ENCODE data around the gene APOO. TPM values are rescaled to one million over a fixed set of nuclear protein-coding genes. Genes with fewer than 3 reads are reported as not detected.
A peak's percentile ranks its signal among the peaks of the same experiment; 100 is the strongest.

The APOO gene
- total and polyA plus RNA-seq, 2 experiments from 2014 or later = 32.8 to 72.4 TPM

DNA sequence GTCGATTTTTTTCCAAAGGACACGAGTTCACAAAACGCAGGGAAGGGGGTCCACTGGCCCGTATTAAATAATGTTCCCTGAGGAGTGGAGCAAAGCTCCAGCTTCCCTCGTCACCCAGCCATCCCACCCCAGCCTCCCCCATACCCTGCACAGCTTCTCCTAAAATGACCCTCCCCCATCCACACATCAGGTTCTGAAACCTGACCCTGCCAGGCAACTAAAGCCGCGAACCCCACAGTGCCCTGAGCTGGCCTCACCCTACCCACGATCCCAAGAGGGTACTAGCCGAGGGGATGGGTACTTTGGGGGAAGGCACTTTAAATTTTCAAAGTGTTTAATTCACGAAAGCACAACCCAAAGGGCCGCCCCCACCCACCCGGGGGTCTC, 634 bp downstream of the APOO start:
- peak overlapping the region; percentile 95 for H3K27ac ChIP-seq (ENCODE audit: low read depth)
- peak overlapping the region; percentile 77 for H3K4me3 ChIP-seq
- TF ChIP-seq ZNF114 (CRISPR knock-in tag; IDR thresholded peaks at IDR 0.05) (no peak), STAT1 (IDR thresholded peaks at IDR 0.05; ENCODE audit: unreplicated experiment) (no peak), NANOG (IDR thresholded peaks at IDR 0.05; ENCODE audit: borderline replicate concordance) (no peak), JUNB (IDR thresholded peaks at IDR 0.05; ENCODE audit: unreplicated experiment) (no peak), EZH2 (IDR thresholded peaks at IDR 0.05; ENCODE audit: low read depth, unreplicated experiment) (no peak), EZH2phosphoT487 (IDR thresholded peaks at IDR 0.05; ENCODE audit: unreplicated experiment) (no peak), ZNF331 (CRISPR knock-in tag; IDR thresholded peaks at IDR 0.05; ENCODE audit: low read depth) (no peak), CREB1 (CRISPR knock-in tag; IDR thresholded peaks at IDR 0.05; ENCODE audit: low read depth) (no peak), POLR2AphosphoS5 (IDR thresholded peaks at IDR 0.05; ENCODE audit: low read depth) (no peak)
- TF ChIP-seq, protein P1, sequence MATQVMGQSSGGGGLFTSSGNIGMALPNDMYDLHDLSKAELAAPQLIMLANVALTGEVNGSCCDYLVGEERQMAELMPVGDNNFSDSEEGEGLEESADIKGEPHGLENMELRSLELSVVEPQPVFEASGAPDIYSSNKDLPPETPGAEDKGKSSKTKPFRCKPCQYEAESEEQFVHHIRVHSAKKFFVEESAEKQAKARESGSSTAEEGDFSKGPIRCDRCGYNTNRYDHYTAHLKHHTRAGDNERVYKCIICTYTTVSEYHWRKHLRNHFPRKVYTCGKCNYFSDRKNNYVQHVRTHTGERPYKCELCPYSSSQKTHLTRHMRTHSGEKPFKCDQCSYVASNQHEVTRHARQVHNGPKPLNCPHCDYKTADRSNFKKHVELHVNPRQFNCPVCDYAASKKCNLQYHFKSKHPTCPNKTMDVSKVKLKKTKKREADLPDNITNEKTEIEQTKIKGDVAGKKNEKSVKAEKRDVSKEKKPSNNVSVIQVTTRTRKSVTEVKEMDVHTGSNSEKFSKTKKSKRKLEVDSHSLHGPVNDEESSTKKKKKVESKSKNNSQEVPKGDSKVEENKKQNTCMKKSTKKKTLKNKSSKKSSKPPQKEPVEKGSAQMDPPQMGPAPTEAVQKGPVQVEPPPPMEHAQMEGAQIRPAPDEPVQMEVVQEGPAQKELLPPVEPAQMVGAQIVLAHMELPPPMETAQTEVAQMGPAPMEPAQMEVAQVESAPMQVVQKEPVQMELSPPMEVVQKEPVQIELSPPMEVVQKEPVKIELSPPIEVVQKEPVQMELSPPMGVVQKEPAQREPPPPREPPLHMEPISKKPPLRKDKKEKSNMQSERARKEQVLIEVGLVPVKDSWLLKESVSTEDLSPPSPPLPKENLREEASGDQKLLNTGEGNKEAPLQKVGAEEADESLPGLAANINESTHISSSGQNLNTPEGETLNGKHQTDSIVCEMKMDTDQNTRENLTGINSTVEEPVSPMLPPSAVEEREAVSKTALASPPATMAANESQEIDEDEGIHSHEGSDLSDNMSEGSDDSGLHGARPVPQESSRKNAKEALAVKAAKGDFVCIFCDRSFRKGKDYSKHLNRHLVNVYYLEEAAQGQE (IDR thresholded peaks at IDR 0.05; ENCODE audit: unreplicated experiment) = no peak
- TF ChIP-seq, protein P2, sequence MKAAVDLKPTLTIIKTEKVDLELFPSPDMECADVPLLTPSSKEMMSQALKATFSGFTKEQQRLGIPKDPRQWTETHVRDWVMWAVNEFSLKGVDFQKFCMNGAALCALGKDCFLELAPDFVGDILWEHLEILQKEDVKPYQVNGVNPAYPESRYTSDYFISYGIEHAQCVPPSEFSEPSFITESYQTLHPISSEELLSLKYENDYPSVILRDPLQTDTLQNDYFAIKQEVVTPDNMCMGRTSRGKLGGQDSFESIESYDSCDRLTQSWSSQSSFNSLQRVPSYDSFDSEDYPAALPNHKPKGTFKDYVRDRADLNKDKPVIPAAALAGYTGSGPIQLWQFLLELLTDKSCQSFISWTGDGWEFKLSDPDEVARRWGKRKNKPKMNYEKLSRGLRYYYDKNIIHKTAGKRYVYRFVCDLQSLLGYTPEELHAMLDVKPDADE (IDR thresholded peaks at IDR 0.05) = no peak
- TF ChIP-seq, protein P3, sequence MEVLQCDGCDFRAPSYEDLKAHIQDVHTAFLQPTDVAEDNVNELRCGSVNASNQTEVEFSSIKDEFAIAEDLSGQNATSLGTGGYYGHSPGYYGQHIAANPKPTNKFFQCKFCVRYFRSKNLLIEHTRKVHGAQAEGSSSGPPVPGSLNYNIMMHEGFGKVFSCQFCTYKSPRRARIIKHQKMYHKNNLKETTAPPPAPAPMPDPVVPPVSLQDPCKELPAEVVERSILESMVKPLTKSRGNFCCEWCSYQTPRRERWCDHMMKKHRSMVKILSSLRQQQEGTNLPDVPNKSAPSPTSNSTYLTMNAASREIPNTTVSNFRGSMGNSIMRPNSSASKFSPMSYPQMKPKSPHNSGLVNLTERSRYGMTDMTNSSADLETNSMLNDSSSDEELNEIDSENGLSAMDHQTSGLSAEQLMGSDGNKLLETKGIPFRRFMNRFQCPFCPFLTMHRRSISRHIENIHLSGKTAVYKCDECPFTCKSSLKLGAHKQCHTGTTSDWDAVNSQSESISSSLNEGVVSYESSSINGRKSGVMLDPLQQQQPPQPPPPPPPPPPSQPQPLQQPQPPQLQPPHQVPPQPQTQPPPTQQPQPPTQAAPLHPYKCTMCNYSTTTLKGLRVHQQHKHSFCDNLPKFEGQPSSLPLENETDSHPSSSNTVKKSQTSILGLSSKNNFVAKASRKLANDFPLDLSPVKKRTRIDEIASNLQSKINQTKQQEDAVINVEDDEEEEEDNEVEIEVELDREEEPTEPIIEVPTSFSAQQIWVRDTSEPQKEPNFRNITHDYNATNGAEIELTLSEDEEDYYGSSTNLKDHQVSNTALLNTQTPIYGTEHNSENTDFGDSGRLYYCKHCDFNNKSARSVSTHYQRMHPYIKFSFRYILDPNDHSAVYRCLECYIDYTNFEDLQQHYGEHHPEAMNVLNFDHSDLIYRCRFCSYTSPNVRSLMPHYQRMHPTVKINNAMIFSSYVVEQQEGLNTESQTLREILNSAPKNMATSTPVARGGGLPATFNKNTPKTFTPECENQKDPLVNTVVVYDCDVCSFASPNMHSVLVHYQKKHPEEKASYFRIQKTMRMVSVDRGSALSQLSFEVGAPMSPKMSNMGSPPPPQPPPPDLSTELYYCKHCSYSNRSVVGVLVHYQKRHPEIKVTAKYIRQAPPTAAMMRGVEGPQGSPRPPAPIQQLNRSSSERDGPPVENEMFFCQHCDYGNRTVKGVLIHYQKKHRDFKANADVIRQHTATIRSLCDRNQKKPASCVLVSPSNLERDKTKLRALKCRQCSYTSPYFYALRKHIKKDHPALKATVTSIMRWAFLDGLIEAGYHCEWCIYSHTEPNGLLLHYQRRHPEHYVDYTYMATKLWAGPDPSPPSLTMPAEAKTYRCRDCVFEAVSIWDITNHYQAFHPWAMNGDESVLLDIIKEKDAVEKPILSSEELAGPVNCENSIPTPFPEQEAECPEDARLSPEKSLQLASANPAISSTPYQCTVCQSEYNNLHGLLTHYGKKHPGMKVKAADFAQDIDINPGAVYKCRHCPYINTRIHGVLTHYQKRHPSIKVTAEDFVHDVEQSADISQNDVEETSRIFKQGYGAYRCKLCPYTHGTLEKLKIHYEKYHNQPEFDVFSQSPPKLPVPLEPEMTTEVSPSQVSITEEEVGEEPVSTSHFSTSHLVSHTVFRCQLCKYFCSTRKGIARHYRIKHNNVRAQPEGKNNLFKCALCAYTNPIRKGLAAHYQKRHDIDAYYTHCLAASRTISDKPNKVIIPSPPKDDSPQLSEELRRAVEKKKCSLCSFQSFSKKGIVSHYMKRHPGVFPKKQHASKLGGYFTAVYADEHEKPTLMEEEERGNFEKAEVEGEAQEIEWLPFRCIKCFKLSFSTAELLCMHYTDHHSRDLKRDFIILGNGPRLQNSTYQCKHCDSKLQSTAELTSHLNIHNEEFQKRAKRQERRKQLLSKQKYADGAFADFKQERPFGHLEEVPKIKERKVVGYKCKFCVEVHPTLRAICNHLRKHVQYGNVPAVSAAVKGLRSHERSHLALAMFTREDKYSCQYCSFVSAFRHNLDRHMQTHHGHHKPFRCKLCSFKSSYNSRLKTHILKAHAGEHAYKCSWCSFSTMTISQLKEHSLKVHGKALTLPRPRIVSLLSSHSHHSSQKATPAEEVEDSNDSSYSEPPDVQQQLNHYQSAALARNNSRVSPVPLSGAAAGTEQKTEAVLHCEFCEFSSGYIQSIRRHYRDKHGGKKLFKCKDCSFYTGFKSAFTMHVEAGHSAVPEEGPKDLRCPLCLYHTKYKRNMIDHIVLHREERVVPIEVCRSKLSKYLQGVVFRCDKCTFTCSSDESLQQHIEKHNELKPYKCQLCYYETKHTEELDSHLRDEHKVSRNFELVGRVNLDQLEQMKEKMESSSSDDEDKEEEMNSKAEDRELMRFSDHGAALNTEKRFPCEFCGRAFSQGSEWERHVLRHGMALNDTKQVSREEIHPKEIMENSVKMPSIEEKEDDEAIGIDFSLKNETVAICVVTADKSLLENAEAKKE (CRISPR knock-in tag; IDR thresholded peaks at IDR 0.05) = no peak
- TF ChIP-seq, protein P4, sequence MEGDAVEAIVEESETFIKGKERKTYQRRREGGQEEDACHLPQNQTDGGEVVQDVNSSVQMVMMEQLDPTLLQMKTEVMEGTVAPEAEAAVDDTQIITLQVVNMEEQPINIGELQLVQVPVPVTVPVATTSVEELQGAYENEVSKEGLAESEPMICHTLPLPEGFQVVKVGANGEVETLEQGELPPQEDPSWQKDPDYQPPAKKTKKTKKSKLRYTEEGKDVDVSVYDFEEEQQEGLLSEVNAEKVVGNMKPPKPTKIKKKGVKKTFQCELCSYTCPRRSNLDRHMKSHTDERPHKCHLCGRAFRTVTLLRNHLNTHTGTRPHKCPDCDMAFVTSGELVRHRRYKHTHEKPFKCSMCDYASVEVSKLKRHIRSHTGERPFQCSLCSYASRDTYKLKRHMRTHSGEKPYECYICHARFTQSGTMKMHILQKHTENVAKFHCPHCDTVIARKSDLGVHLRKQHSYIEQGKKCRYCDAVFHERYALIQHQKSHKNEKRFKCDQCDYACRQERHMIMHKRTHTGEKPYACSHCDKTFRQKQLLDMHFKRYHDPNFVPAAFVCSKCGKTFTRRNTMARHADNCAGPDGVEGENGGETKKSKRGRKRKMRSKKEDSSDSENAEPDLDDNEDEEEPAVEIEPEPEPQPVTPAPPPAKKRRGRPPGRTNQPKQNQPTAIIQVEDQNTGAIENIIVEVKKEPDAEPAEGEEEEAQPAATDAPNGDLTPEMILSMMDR (conservative IDR thresholded peaks at IDR 0.05; ENCODE audit: low read depth in 2 of 2) = no peak
- H3K4me2 ChIP-seq = peak overlapping the region; percentile 85
- no peaks in the 10 kb centered on the region for H3K36me3 ChIP-seq (ENCODE audit: insufficient read depth)
- H3K36me3 Mint-ChIP-seq (ENCODE audit: low read depth) = 0 out of 3 replicates have a peak, but pooled peaks cover 3% of the 10 kb centered on the region
- peak overlapping the region; percentile 82 for H3K4me3 Mint-ChIP-seq
- no peaks in the 10 kb centered on the region; the same call in 1 of the 2 replicates for H3F3A ChIP-seq (replicated peaks; ENCODE audit: low read depth)
- H4K20me1 ChIP-seq (replicated peaks; ENCODE audit: insufficient read depth) = no peaks in the 10 kb centered on the region
- no peaks in the 10 kb centered on the region for H3K9me3 Mint-ChIP-seq
- peaks cover 15% of the 10 kb centered on the region; the same call in 2 of the 3 replicates for H3K4me1 Mint-ChIP-seq
- no peaks in the 10 kb centered on the region for H3K27me3 ChIP-seq (ENCODE audit: insufficient read depth)
- H3K27ac Mint-ChIP-seq = peak overlapping the region; percentile 92
- no peaks in the 10 kb centered on the region for H3K27me3 Mint-ChIP-seq (ENCODE audit: insufficient read depth, low read depth, poor library complexity)
- no peaks in the 10 kb centered on the region for H3K9me2 ChIP-seq (ENCODE audit: insufficient read depth)
- ATAC-seq (peak; percentile 48), DNase-seq (ENCODE audit: low spot score) (peak; percentile 47)
- H3K79me2 ChIP-seq (replicated peaks; ENCODE audit: insufficient read depth) = peaks cover 15% of the 10 kb centered on the region
- H2AFZ ChIP-seq = no peak overlapping the region
- peaks cover 11% of the 10 kb centered on the region for H3K4me1 ChIP-seq (ENCODE audit: insufficient read depth)
